GM12872 (cell line): ENCODE results near the gene PLEKHA1.

Source experiments
- CTCF ChIP-seq: IDR thresholded peaks from 3 replicates; pipeline ENCODE4 v1.5.1; 2011; ENCODE audit warnings: low read depth, mild to moderate bottlenecking, low read length, moderate library complexity; ENCODE audit not compliant: insufficient read depth

Gene PLEKHA1

GRCh38 chr10:122392835-122393234, 18.3 kb downstream of the PLEKHA1 start:
- TF ChIP-seq CTCF: no peak

- TF ChIP-seq CTCF: no peak
Observed at GRCh38 chr10:122393288-122393687, 18.8 kb downstream of the PLEKHA1 start.

GRCh38 chr10:122402548-122403131, 28.1 kb downstream of the PLEKHA1 start:
- no peak for TF ChIP-seq CTCF

GRCh38 chr10:122404576-122404975, 30.1 kb downstream of the PLEKHA1 start:
- no peak for TF ChIP-seq CTCF

GRCh38 chr10:122407375-122408125, 33.0 kb downstream of the PLEKHA1 start:
- TF ChIP-seq CTCF: no peak

GRCh38 chr10:122413327-122413726, 38.8 kb downstream of the PLEKHA1 start:
- no peak for TF ChIP-seq CTCF

GRCh38 chr10:122417667-122418066, 43.2 kb downstream of the PLEKHA1 start:
- no peak for TF ChIP-seq CTCF
